GM19463 (cell line): ENCODE measurements around the gene NBDY.
"Not testable (repeated sequence)": the region's sequence is repeated elsewhere in the genome, so short reads cannot be mapped to it uniquely, and the experiment has no call there.

Experiments used
- ATAC-seq: cut with Tn5 transposase; IDR thresholded peaks from one replicate; pipeline ENCODE4 v1.9.1; 2021; ENCODE audit warnings: mild to moderate bottlenecking, moderate library complexity; ENCODE audit not compliant: unreplicated experiment

The NBDY gene, protein sequence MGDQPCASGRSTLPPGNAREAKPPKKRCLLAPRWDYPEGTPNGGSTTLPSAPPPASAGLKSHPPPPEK

DNA sequence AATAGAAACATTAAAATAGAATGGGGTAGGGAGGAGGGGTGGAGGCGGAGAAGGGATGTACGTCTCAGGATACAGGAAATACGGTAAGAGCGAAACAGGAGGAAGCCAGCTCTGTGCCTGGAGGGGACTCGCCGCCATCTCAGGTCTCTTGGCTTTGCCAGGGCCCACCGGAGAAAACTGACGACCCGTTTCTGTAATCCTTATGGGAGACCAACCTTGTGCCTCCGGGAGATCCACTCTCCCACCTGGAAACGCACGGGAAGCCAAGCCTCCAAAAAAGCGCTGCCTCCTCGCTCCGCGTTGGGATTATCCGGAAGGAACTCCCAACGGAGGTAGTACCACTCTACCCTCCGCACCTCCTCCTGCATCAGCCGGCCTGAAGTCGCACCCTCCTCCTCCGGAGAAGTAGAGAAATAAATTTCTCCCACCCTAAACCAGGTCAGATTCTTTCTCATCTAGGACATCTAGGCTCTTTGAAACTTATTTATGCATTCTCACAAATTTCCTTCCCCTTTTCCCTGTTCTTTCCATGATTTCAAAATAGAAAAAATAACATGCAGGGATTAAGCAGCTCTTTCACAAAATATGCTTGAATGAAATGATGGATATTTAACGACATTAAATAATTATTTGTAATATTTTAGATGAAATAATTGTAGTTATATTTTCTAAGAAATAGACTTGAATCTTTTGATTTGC is at the start of gene NBDY:
TSS of gene NBDY (plus strand) at position 92 of the 699 bp plus-strand sequence. CDS start at position 203, 111 bp downstream.
- ATAC-seq: peak; percentile 72

DNA sequence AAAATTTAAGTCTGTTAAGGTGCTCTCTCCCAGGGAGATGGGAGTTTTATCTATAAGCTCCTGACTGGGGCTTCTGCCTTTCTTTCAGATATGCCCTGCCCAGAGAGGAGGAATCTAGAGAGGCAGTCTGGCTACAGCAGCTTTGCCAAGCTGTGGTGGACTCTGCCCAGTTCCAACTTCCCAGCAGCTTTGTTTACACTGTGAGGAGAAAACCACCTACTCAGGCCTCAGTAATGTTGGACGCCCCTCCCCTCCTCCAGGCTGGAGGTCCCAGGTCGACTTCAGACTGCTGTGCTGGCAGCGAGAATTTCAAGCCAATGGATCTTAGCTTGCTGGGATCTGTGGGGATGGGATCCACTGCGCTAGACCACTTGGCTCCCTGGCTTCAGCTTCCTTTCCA is 24.5 kb upstream of the NBDY start:
- ATAC-seq: not testable (repeated sequence)

DNA sequence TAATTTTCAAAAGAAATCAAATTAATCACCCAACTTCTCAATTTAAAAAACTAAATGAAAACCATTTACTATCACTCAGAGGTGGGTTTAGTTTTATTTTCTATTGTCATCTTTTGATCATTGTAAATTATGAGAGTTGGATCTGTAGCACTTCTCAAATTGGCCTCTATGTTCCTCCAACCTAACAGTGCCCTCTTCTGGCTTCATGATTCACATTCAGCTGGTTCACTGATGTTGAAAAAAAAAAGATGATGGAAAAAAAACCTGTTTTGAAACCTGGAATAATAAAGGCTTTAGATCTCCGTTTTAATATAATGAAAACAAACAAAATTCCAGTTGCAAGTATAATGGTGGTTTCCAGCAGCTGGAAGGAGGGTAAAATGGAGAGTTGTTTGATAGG is 2.4 kb upstream of the NBDY start:
- ATAC-seq: no peak

DNA sequence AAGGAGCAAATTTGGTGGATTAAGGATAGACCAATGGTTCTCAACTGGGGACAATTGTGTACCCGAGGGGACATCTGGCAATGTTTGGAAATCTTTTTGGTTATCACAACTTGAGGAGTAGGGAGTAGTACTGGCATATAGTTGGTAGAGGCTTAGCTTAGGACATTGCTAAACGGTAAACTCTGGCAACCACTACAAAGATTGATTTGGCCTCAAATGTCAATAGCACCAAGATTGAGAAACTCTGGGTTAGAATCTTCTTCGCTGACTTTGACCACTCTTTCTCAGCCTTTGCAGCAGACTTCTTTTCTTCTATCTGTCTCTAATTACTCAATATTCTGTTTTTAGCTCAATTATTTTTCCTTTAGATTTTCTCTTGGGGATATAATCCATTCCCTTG is 1.5 kb upstream of the NBDY start:
- ATAC-seq: no peak

DNA sequence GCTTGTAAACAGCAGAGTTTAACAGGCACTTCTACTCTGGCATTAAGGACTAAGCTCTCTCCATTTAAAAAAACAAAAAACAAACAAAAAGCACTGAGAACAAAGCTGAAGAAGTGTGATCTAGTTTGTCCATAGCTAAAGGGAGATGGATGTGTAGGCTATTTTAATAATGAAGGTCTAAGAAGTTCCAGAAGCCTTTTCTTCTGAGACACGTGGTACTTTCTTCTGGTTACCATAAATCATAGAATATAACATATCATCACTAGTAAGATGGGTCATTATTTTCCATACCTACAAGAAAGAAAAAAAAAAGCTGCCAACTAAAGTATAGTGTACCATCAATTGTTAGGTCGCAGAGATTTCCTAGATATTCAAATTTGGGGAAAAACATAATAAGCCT is 722 bp upstream of the NBDY start:
- ATAC-seq: peak; percentile 30

DNA sequence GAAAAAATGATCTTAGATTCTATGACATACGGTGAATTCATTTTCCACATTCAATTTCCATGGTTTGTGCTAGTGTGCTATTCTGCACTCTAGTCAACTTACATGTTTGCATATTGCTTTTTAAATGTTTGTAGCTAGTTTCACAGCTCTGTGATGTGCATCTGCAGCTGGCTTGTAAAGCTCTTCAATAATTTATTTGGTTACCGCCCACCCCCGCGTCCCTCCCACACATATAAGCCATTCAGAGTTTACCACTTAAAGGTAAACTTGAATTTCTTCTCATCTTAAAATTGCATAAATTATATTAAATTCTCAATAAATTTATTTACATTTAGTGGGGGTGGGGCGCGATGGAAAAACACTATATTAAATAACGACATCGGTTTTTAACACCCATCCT is 291 bp upstream of the NBDY start:
- peak; percentile 38 for ATAC-seq

DNA sequence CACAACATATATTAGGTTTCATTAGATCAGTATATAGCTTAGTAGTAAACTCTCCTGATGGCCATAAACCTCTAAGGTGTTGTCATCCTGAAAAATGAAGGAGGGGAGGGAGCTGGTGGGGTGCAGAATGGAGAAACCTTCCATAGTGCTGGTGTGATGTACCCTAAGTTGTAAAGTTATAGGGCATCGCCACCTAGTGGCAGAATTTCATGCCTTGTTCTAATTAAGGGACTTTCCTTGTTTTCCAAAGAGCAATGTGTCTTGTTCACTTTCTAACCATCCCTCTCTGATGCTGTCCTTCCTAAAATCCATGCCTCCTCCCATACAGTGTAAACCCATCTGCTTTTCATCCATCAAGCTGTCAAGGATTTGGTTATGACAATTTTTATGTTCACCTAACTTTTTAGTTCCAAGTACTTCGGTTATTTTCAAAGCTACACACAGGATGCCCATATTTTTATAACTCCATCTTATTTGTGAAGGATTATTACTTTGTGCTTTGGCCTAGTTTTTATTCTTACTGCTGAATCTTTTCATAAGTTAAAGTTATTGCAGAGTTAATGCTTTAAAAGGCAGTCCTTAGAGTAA is 4.5 kb downstream of the NBDY start:
- no peak for ATAC-seq

DNA sequence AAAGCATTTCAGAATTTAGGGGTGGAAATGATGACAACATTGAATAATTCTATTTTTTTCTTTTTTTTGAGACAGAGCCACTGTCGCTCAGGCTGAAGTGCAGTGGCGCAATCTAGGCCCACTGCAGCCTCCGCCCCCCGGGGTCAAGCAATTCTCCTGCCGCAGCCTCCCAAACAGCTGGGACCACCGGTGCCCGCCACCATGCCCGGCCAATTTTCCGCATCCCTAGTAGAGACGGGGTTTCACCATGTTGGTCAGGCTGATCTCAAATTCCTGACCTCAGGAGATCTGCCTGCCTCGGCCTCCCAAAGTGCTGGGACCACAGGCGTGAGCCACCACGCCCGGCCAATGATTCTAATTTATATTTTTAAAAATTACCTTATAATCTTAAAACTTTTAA is 7.2 kb downstream of the NBDY start:
- ATAC-seq: no peak

DNA sequence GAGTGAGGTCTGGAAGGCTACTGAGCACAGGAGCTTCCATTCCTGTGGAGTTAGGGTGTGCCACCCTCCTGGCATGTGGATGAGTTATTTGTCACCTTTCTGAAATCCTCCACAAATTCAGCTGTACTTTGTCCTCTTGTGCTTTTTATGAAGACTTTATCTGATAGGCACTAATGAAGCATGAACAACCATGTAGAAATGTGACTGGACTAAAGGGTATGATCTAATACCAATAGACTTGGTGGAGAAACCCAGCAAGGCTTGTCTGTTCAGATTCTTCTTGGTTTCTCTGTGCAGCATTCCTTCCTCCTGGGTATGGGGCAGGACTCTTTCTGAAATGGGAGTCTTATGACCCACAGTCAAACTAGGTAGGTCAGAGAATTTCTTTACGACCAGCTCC is 9.6 kb downstream of the NBDY start:
- no peak for ATAC-seq

DNA sequence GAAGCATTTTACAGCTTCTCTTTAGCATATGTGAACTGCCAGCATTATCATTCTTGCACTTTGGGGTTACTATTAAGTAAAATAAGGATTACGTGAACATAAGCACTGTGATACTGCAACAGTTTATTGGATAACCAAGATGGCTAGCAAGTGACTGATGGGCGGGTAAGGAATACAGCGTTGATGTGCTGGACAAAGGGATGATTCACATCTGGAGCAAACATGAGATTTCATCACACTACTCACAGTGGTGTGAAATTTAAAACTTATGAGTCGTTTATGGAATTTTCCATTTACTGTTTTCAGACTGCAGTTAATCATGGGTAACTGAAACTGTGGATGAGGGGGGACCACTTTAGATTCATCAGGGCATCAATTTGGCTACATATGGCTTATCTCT is 16.0 kb downstream of the NBDY start:
- no peak for ATAC-seq

DNA sequence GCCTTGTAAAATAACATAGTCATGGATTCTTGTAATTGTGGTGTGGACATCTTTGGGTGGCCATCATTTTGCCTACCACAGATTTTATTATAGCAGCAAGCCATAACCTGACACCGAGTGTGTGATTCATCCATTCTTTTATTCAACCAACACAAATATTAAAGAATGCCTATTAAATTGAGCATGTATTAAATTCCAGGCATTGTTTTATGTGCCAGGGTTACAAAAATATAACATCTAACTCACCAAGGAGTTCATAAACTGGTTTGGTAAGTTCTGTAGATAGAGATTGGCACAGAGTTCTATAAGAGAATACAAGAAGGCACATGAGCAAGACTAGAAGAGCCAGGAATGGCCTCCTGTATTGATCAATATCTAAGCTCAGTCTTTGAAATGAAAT is 18.0 kb downstream of the NBDY start:
- ATAC-seq: no peak

DNA sequence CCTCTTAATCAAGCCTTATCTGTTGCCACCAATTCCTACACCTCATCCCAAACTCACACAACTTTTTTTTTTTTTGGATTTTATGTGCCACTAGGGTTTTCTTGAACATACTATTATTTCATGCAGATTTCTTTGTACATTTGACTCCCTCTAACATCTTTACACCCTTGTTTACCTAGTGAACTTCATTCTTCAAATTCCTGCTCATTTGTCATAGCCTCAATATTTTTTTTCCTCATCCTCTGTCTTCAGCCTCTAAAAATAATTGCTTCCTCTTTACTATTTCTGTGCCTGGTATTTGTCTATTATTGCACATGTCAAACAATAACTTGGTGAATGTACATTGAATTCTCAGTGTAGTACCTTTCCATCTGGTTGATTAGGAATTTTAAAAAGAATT is 22.0 kb downstream of the NBDY start:
- no peak for ATAC-seq

DNA sequence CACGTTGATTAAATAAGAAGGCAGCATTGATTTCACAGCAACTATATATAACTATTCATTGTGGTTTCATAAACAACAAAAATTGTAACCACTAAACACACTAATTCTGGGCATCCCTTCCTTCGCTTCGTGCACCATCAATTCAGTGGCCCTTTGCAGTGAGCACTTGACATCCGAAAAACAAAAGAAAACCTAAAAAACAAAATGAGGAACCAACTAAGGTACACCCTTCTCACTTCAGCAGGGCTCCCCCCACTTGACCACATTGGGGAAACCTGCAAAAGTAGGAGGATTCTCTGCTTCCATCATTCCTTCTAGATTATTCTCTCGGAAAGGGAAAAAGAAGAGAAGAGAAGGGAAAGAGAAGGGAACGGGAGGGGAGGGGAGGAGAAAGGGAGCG is 28.3 kb downstream of the NBDY start:
- no peak for ATAC-seq

DNA sequence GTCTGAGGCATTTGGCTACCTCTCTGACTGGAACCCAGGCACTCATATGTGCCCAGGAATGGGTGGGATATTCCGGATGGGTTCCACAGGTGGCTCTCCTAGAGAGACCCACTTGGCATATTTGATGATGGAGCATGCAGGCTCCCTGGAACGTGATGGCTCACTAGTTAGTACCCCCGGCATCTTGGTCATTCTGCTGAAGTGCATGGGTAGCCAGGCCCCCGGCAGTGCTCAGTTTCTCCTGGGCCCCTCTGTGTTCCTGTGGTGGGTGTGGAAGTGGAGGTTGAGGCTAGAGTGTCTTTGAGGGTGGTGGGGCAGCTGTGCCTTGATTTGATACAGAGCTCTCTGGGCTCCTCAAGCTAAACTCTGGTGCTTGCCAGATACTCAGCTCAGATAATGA is 29.4 kb downstream of the NBDY start:
- no peak for ATAC-seq

DNA sequence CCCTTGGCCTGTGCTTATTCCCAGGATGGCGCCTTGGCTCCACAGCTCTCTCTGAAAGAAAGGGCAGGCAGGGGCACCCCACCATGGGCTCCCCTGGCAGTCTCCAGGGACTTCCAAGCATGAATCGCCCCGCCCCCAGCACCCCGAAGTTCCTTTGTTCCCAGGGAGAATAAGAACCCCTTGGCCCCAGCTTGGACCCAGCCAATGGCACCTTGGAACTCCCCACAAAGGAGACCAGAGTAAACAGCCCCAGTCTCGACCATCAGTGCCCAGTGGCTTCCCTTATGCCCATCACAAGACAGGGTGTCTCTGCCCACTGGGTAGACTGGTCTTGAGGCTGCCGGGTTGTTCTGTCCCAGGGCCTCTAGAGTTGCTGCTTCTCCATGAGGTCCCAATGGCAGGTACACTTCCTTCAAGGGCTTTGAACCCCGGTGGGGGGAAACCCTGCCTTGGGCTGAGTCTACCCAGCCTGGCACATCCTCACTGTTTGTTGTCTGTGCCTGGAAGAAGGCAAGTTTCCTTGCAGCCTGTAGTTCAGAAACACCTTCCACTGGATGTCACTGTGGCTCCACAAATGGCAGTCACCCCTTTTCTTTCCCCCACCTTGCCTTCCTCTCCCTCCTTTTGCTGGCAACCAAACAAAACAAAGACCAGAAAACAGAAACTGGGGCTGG is 30.8 kb downstream of the NBDY start:
- ATAC-seq: no peak

DNA sequence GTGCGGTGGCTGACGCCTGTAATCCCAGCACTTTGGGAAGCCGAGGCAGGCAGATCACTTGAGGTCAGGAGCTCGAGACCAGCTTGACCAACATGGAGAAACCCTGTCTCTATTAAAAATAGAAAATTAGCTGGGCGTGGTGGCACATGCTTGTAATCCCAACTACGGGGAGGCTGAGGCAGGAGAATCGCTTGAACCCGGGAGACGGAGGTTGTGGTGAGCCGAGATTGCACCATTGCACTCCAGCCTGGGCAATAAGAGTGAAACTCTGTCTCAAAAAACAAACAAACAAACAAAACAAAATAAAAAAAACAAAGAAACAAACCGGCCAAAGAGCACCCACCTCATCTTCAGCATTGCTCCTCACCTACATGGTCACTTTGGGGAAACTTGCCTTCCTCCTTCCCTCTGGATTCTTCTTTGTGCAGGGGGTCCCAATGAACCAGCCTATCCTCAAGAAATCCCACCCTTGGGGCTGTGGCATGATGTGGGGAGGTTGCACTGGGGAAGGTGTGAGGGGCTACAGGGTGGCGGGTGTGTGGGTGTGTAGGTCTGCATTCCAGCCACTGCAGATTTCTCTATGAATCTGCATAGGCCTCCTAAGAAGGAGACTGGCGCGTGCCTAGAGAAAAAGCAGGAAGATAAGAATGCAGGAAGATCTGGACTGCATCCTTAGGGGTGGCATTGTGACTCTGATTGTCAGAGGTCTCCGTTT is 31.5 kb downstream of the NBDY start:
- not testable (repeated sequence) for ATAC-seq

DNA sequence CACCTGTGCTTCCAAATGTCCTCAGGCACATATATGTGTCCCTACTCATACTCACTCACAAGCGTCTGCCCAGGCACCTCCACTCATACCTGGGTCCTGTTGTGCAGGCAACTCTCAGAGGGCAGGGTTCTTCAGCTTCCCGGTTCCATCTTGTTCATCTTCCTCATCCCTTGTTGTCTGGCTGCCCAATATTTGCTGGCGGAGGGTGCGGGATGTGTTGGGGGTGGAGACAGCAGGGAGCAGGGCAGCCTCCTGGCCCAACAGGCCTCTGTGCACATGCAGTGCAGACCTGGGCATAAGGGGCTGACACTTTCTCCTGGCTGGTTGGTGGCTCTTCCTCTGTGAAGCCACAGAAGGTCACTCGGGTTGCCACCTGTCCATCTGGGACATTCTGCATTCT is 32.1 kb downstream of the NBDY start:
- no peak for ATAC-seq

DNA sequence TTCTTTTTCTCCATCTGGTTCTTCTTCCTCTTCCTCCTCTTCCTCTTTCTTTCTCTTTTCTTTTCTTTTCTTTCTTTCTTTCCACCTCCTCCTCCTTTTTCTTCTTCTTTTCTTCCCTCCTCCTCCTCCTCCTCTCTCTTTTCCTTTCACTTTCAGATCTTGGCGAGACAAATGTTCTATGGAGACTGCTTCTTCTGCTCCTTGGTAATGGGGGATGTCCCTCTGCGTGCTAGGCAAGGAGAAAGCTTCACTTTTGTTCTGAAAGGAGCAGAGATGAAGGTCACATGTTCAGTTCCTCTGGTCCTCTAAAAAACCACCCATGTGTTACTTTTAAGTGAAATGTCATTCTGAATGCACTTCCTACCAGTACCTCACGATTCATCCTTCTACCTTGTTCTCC is 33.2 kb downstream of the NBDY start:
- peak; percentile 31 for ATAC-seq

DNA sequence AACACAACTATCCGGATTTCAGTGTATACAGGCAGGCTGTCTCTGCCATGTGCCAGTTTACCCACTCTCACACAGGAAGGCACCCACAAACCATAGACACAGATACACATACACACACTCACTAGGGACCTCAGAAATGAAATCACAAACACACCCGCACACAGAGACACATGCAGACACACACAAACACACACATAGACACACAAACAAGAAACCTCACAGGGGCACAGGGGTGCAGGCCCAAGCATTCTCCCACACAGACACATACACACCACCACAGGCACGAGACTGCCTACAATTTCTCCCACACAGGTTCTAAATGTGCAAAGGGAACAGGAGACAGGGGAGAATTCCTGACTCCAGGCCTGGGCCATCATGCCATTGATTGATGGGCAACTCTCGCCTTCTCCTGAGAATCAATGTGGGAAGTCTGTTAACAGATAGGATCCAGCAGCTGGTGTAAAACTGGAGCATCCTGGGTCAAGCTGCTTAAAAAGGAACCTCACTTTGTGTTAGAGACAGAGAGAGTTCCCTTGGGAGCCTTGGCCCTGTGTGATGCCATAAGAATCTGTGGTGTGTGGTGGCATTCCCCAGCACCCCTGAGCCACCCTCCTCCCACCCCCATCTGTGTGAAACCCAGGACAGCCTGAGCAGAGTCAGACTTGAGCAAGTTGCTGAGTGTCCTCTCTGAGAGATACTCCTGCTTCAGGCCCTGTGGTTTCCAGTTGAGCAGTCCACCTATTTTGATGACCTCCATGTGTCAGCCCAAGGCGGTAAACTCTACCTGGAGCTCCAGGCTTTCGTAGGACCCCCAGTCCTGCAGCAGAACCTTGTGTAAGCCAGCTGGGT is 33.9 kb downstream of the NBDY start:
- ATAC-seq: no peak

DNA sequence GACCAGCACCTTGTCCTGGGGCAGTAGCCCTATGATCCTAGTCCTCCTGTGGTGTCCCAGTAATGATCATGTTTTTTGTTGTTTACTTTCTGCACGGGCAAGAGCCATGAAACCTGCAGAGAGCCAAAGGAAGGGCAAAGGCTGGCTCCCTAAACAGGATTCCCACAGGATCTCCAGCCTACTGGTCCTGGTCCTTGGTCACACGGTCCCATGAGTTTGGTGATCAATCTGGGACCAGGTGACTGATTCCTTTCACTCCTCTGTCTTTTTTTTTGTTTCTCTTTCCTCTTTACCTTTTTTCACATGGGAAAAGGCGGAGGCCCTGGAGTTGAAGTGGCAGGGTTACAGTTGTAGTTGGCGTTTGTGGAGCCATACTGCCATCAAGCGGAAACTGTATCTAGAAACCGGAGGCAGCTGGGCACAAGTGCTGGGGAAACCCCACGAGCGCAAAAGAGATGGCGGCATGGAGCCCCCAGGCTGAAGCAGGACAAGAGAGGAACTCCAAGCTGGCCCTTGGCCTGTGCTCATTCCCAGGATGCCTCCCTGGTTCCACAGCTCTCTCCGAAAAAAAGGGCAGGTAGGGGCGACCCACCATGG is 34.6 kb downstream of the NBDY start:
- ATAC-seq: peak; percentile 8
